OCI-LY3 (cell line): ENCODE measurements around the gene FN1.

Experiments used
- CTCF ChIP-seq: fragments of 200-600, 300-600 bp; sonication (generic); IDR thresholded peaks from 2 replicates; pipeline ENCODE4 v1.5.1; 2014; ENCODE audit warnings: antibody characterized with exemption, low read length, low read depth
- EZH2phosphoT487 ChIP-seq: fragments of 200-600 bp; shearing (Covaris generic); IDR thresholded peaks from 2 replicates; pipeline ENCODE4 v1.6.1; 2018; ENCODE audit warnings: antibody characterized with exemption, mixed run types, low read depth

GRCh38 chr2:215407590-215408264, 28.1 kb downstream of the FN1 start:
- no peak for TF ChIP-seq CTCF
- TF ChIP-seq EZH2phosphoT487 = no peak
